H1 (cell line): Measurements from ENCODE around the gene TATDN2. TPM values are rescaled to one million over a fixed set of nuclear protein-coding genes. Genes with fewer than 3 reads are reported as not detected.

ENCODE experiments used
- CHD2 ChIP-seq: IDR thresholded peaks from 2 replicates; pipeline ENCODE4 v1.6.1; 2012; ENCODE audit warnings: low read length, improper control_type of control experiment
- CHD7 ChIP-seq: fragments of 300-600 bp; sonication (generic); IDR thresholded peaks from 2 replicates; pipeline ENCODE4 v1.7.1; 2012; ENCODE audit warnings: low read length, moderate library complexity, mild to moderate bottlenecking, inconsistent platforms; ENCODE audit not compliant: insufficient replicate concordance
- EP300 ChIP-seq, 2 experiments: IDR thresholded peaks; 1 replicate in 1 of 2; 2 replicates in 1 of 2; pipeline ENCODE4 v1.6.1; 2011 to 2012; ENCODE audit warnings: low read depth in 2 of 2, low read length in 2 of 2, mild to moderate bottlenecking in 2 of 2, borderline replicate concordance in 1 of 2, inconsistent platforms in 1 of 2, moderate library complexity in 1 of 2
- JUN ChIP-seq: IDR thresholded peaks from 2 replicates; pipeline ENCODE4 v1.6.1; 2011; ENCODE audit warnings: low read depth, mild to moderate bottlenecking, improper control_type of control experiment, low read length
- SAP30 ChIP-seq: fragments of 300-600 bp; sonication (generic); IDR thresholded peaks from 2 replicates; pipeline ENCODE4 v1.7.1; 2012; ENCODE audit warnings: low read length, moderate library complexity, mild to moderate bottlenecking, inconsistent platforms; ENCODE audit not compliant: insufficient read depth, insufficient replicate concordance
- polyA plus RNA-seq, 7 experiments: library from polyadenylated mRNA; depleted of rRNA in 3 of 7; stranded (reverse) in 5 of 7; unstranded in 2 of 7; fragments of >200 nt in 5 of 7; fragments of 200-250 nt in 2 of 7; gene quantifications; 1 replicate in 5 of 7; 2 replicates in 1 of 7; 4 replicates in 1 of 7; pipeline versions ENCODE4 v1.2.1 to v1.2.3, GENCODE V29; 2011 to 2013; ENCODE audit warnings: missing spikeins in 2 of 7, mixed read lengths in 2 of 7
- total RNA-seq: library from RNA; stranded (reverse); fragmentation: NEBNext Ultra II Directional; extraction: Animal tissue kit (Norgen Biotek cat#: 25700); gene quantifications from 2 replicates; pipeline ENCODE4 v1.2.1, GENCODE V29; 2021

The TATDN2 gene
- total and polyA plus RNA-seq, 2 of the 8 experiments (the other 6 are each of a cell fraction or from before 2014, with no cell fraction given) = 12.1 to 34.8 TPM

GRCh38 chr3:10303785-10304184 lies 55.5 kb downstream of the TATDN2 start (continued):
- no peak for TF ChIP-seq CHD7
- TF ChIP-seq CHD2 = no peak
- no peak for TF ChIP-seq SAP30
- no peak for TF ChIP-seq EP300 (IDR thresholded peaks at IDR 0.05; ENCODE audit: borderline replicate concordance in 1 of 2, low read depth in 2 of 2, low read length in 2 of 2)
- TF ChIP-seq JUN = no peak
